Activated gamma-delta T cell treated with Interleukin-2 at 50 U/mL for 16 hours (primary cell): ENCODE measurements around the gene BABAM2.
"Not testable (repeated sequence)": the region's sequence is repeated elsewhere in the genome, so short reads cannot be mapped to it uniquely, and the experiment has no call there.

Source experiments
- DNase-seq: peaks from one replicate; pipeline ENCODE4 v3.0.0-alpha.2; 2020

Gene BABAM2

GRCh38 chr2:27988306-27988705 is 97.8 kb downstream of the BABAM2 start:
- no peak for DNase-seq

GRCh38 chr2:27988718-27989117 is 98.2 kb downstream of the BABAM2 start:
- DNase-seq, result no peak

GRCh38 chr2:27989149-27989548 is 98.6 kb downstream of the BABAM2 start:
- DNase-seq, result no peak

- DNase-seq, result no peak
These were observed 99.6 kb downstream of the BABAM2 start for GRCh38 chr2:27990030-27990590.

GRCh38 chr2:27991146-27991545 is 100.6 kb downstream of the BABAM2 start:
- no peak for DNase-seq

- DNase-seq, result no peak
These were observed 102.4 kb downstream of the BABAM2 start for GRCh38 chr2:27992787-27993401.

- no peak for DNase-seq
These were observed 102.9 kb downstream of the BABAM2 start for GRCh38 chr2:27993402-27993787.

GRCh38 chr2:27993950-27994728 is 103.6 kb downstream of the BABAM2 start:
- DNase-seq, result no peak

GRCh38 chr2:27996156-27996922 is 105.8 kb downstream of the BABAM2 start:
- no peak for DNase-seq

- no peak for DNase-seq
These were observed 109.8 kb downstream of the BABAM2 start for GRCh38 chr2:28000287-28000686.

- no peak for DNase-seq
These were observed 111.7 kb downstream of the BABAM2 start for GRCh38 chr2:28002181-28002580.

GRCh38 chr2:28004086-28004485 is 113.6 kb downstream of the BABAM2 start:
- no peak for DNase-seq

GRCh38 chr2:28009732-28010131 is 119.2 kb downstream of the BABAM2 start:
- DNase-seq, result no peak

GRCh38 chr2:28011322-28011737 is 120.8 kb downstream of the BABAM2 start:
- DNase-seq, result no peak

- not testable (repeated sequence) for DNase-seq
These were observed 127.9 kb downstream of the BABAM2 start for GRCh38 chr2:28018474-28018873.

GRCh38 chr2:28019521-28019920 is 129.0 kb downstream of the BABAM2 start:
- DNase-seq, result not testable (repeated sequence)

- DNase-seq, result no peak
These were observed 131.4 kb downstream of the BABAM2 start for GRCh38 chr2:28021898-28022297.

GRCh38 chr2:28025123-28025522 is 134.6 kb downstream of the BABAM2 start:
- DNase-seq, result no peak

GRCh38 chr2:28026230-28026629 is 135.7 kb downstream of the BABAM2 start:
- not testable (repeated sequence) for DNase-seq

- no peak for DNase-seq
These were observed 137.5 kb downstream of the BABAM2 start for GRCh38 chr2:28028025-28028424.

- no peak for DNase-seq
These were observed 140.1 kb downstream of the BABAM2 start for GRCh38 chr2:28030600-28030999.

- DNase-seq, result no peak
These were observed 142.3 kb downstream of the BABAM2 start for GRCh38 chr2:28032816-28033215.

- DNase-seq, result no peak
These were observed 144.2 kb downstream of the BABAM2 start for GRCh38 chr2:28034696-28035095.
